MM.1S (cell line): ENCODE measurements around the gene RTF1.

Source experiments
- DNase-seq: peaks from one replicate; pipeline ENCODE4 v3.0.0-alpha.2; 2015
- H2AFZ ChIP-seq: fragments of 300-600 bp; sonication (generic); 2 replicates; pipeline ENCODE4 v1.6.0; 2016; ENCODE audit warnings: antibody characterized with exemption, low read length
- H3F3A ChIP-seq: fragments of 300-600 bp; sonication (generic); 2 replicates; pipeline ENCODE4 v1.6.1; 2016; ENCODE audit warnings: mild to moderate bottlenecking, antibody characterized with exemption, low read length, moderate library complexity, mixed read lengths; ENCODE audit not compliant: insufficient read depth
- H3K27ac ChIP-seq: fragments of 300-600 bp; sonication (generic); 2 replicates; pipeline ENCODE4 v1.5.1; 2016; ENCODE audit warnings: mild to moderate bottlenecking, low read length
- H3K27me3 ChIP-seq: fragments of 300-600 bp; sonication (generic); replicated peaks from 2 replicates; pipeline ENCODE4 v1.6.0; 2016; ENCODE audit warnings: low read length; ENCODE audit not compliant: insufficient read depth
- H3K36me3 ChIP-seq: fragments of 300-600 bp; sonication (generic); replicated peaks from 2 replicates; pipeline ENCODE4 v1.6.1; 2016; ENCODE audit warnings: mild to moderate bottlenecking, low read length, mixed read lengths; ENCODE audit not compliant: insufficient read depth
- H3K4me1 ChIP-seq: fragments of 300-600 bp; sonication (generic); 2 replicates; pipeline ENCODE4 v1.6.1; 2016; ENCODE audit warnings: low read length, mixed read lengths
- H3K4me2 ChIP-seq: fragments of 300-600 bp; sonication (generic); 2 replicates; pipeline ENCODE4 v1.6.0; 2016; ENCODE audit warnings: low read depth, low read length
- H3K4me3 ChIP-seq: fragments of 300-600 bp; sonication (generic); 2 replicates; pipeline ENCODE4 v1.5.1; 2016; ENCODE audit warnings: low read length, mixed read lengths
- H3K79me2 ChIP-seq: fragments of 300-600 bp; sonication (generic); 2 replicates; pipeline ENCODE4 v1.6.1; 2016; ENCODE audit warnings: mixed run types, low read length, mixed read lengths
- H3K9ac ChIP-seq: fragments of 300-600 bp; sonication (generic); 2 replicates; pipeline ENCODE4 v1.6.1; 2016; ENCODE audit warnings: low read length, mixed read lengths
- H3K9me2 ChIP-seq: fragments of 300-600 bp; sonication (generic); replicated peaks from 2 replicates; pipeline ENCODE4 v1.6.1; 2016; ENCODE audit warnings: mild to moderate bottlenecking, low read length, mixed read lengths; ENCODE audit not compliant: insufficient read depth
- H3K9me3 ChIP-seq: fragments of 300-600 bp; sonication (generic); replicated peaks from 2 replicates; pipeline ENCODE4 v1.6.1; 2016; ENCODE audit warnings: mild to moderate bottlenecking, low read length, mixed read lengths; ENCODE audit not compliant: insufficient read depth
- H4K20me1 ChIP-seq: fragments of 300-600 bp; sonication (generic); 2 replicates; pipeline ENCODE4 v1.6.1; 2016; ENCODE audit warnings: mild to moderate bottlenecking, low read length, moderate library complexity, mixed read lengths; ENCODE audit not compliant: insufficient read depth
- CTCF ChIP-seq: fragments of 300-600 bp; sonication (generic); IDR thresholded peaks from 2 replicates; pipeline ENCODE4 v1.5.1; 2016; ENCODE audit warnings: antibody characterized with exemption, low read length, mixed read lengths
- EZH2 ChIP-seq: fragments of 300-600 bp; sonication (generic); optimal IDR thresholded peaks from 2 replicates; pipeline ENCODE3; 2017; ENCODE audit warnings: low read depth, mild to moderate bottlenecking, antibody characterized with exemption, low read length, mixed read lengths
- EZH2phosphoT487 ChIP-seq: fragments of 300-600 bp; sonication (generic); IDR thresholded peaks from 2 replicates; pipeline ENCODE4 v1.6.1; 2018; ENCODE audit warnings: antibody characterized with exemption, low read length

RTF1 gene

GRCh38 chr15:41387646-41388045, 29.2 kb upstream of the RTF1 start:
- no peak overlapping the region for H3K9ac ChIP-seq
- H3K4me1 ChIP-seq = no peaks in the 10 kb centered on the region
- H2AFZ ChIP-seq = no peak overlapping the region
- H3K9me2 ChIP-seq = no peaks in the 10 kb centered on the region
- TF ChIP-seq EZH2phosphoT487 (no peak), CTCF (no peak), EZH2 (no peak)
- H3K79me2 ChIP-seq = no peaks in the 10 kb centered on the region
- no peak overlapping the region for H3K4me3 ChIP-seq
- no peaks in the 10 kb centered on the region for H3K36me3 ChIP-seq
- 0 out of 2 replicates have a peak, but pooled peaks cover under 1% of the 10 kb centered on the region for H3F3A ChIP-seq
- DNase-seq = no peak
- H3K27me3 ChIP-seq = no peaks in the 10 kb centered on the region
- no peaks in the 10 kb centered on the region for H3K9me3 ChIP-seq
- no peak overlapping the region for H3K4me2 ChIP-seq
- no peaks in the 10 kb centered on the region for H4K20me1 ChIP-seq
- no peak overlapping the region for H3K27ac ChIP-seq

- no peak for TF ChIP-seq EZH2phosphoT487
- TF ChIP-seq CTCF = no peak
- H3K27me3 ChIP-seq = no peaks in the 10 kb centered on the region
- no peak overlapping the region for H3K27ac ChIP-seq
Observed at GRCh38 chr15:41392659-41393058, 24.2 kb upstream of the RTF1 start.

GRCh38 chr15:41394924-41395323, 22.0 kb upstream of the RTF1 start:
- Histone ChIP-seq H2AFZ (no peak overlapping the region), H3K4me3 (no peak overlapping the region), H4K20me1 (no peaks in the 10 kb centered on the region), H3K9me2 (no peaks in the 10 kb centered on the region), H3K79me2 (no peaks in the 10 kb centered on the region), H3K9ac (no peak overlapping the region), H3F3A (peaks cover 11% of the 10 kb centered on the region), H3K4me1 (peaks cover 7% of the 10 kb centered on the region), H3K27me3 (no peaks in the 10 kb centered on the region), H3K9me3 (no peaks in the 10 kb centered on the region), H3K4me2 (no peak overlapping the region), H3K27ac (no peak overlapping the region), H3K36me3 (peaks cover 5% of the 10 kb centered on the region; the same call in 1 of the 2 replicates)
- TF ChIP-seq CTCF (no peak), EZH2phosphoT487 (no peak), EZH2 (no peak)
- no peak for DNase-seq

More at GRCh38 chr15:41392659-41393058, 24.2 kb upstream of the RTF1 start:
- Histone ChIP-seq H3K4me2 (no peak overlapping the region), H3F3A (peaks cover 11% of the 10 kb centered on the region), H3K9me2 (no peaks in the 10 kb centered on the region), H4K20me1 (no peaks in the 10 kb centered on the region), H3K9ac (no peak overlapping the region), H3K4me1 (peaks cover 7% of the 10 kb centered on the region), H3K36me3 (peaks cover 5% of the 10 kb centered on the region; the same call in 1 of the 2 replicates), H3K9me3 (no peaks in the 10 kb centered on the region), H3K79me2 (no peaks in the 10 kb centered on the region), H2AFZ (no peak overlapping the region), H3K4me3 (no peak overlapping the region)
- no peak for DNase-seq
